H1 (cell line): ENCODE results near the gene POLE. TPM values are rescaled to one million over a fixed set of nuclear protein-coding genes. Genes with fewer than 3 reads are reported as not detected.

Experiments used
- BACH1 ChIP-seq: IDR thresholded peaks from 2 replicates; pipeline ENCODE4 v1.6.1; 2012; ENCODE audit warnings: low read length, improper control_type of control experiment
- CHD7 ChIP-seq: fragments of 300-600 bp; sonication (generic); IDR thresholded peaks from 2 replicates; pipeline ENCODE4 v1.7.1; 2012; ENCODE audit warnings: low read length, moderate library complexity, mild to moderate bottlenecking, inconsistent platforms; ENCODE audit not compliant: insufficient replicate concordance
- POU5F1 ChIP-seq: IDR thresholded peaks from 2 replicates; pipeline ENCODE4 v1.6.1; 2011; ENCODE audit warnings: low read depth, mild to moderate bottlenecking, low read length, moderate library complexity
- SIN3A ChIP-seq, 2 experiments: IDR thresholded peaks in 1 of 2; conservative IDR thresholded peaks in 1 of 2; 2 replicates each; pipeline ENCODE4 v1.6.1; 2011 to 2012; ENCODE audit warnings: low read length in 2 of 2, improper control_type of control experiment in 1 of 2, low read depth in 1 of 2, mild to moderate bottlenecking in 1 of 2
- TAF1 ChIP-seq: IDR thresholded peaks from 2 replicates; pipeline ENCODE4 v1.6.1; 2011; ENCODE audit warnings: mild to moderate bottlenecking, low read depth, low read length
- TEAD4 ChIP-seq: IDR thresholded peaks from 2 replicates; pipeline ENCODE4 v1.6.1; 2012; ENCODE audit warnings: low read depth, low read length, inconsistent platforms, mixed read lengths
- polyA plus RNA-seq, 7 experiments: library from polyadenylated mRNA; depleted of rRNA in 3 of 7; stranded (reverse) in 5 of 7; unstranded in 2 of 7; fragments of >200 nt in 5 of 7; fragments of 200-250 nt in 2 of 7; gene quantifications; 1 replicate in 5 of 7; 2 replicates in 1 of 7; 4 replicates in 1 of 7; pipeline versions ENCODE4 v1.2.1 to v1.2.3, GENCODE V29; 2011 to 2013; ENCODE audit warnings: missing spikeins in 2 of 7, mixed read lengths in 2 of 7
- total RNA-seq: library from RNA; stranded (reverse); fragmentation: NEBNext Ultra II Directional; extraction: Animal tissue kit (Norgen Biotek cat#: 25700); gene quantifications from 2 replicates; pipeline ENCODE4 v1.2.1, GENCODE V29; 2021

Gene POLE
- total and polyA plus RNA-seq, 2 of the 8 experiments (the other 6 are each of a cell fraction or from before 2014, with no cell fraction given), result 59.7 to 115 TPM

- TF ChIP-seq POU5F1 (no peak), TEAD4 (no peak), CHD7 (no peak), SIN3A (conservative IDR thresholded peaks at IDR 0.05 in 1 of 2, IDR thresholded peaks at IDR 0.05 in 1 of 2; ENCODE audit: low read depth in 1 of 2, low read length in 2 of 2) (no peak), BACH1 (no peak), TAF1 (no peak)
These were observed 91.1 kb downstream of the POLE start (continued) for GRCh38 chr12:132596016-132596415.
